Measurements from ENCODE around the gene RNASE13.

DNA sequence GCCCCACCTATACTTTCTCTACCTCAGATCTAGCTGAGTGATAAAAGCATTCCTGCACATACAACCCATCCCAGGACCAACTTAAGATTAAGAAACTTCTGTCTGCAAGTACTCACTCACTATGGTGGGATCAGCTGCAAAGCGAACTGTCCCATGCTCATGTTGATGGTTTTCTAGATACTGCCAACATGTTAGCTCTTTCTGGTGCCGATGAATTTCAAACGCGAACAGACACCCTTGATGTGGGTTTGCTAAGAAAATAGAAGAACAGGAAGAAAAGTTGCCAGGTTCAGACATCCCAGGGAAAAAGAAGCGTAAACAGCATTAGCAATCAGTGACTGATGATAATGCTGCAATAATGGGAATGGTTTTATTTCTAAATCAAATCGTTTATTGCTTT lies 37.0 kb downstream of the RNASE13 start:
- TF ChIP-seq, protein P1, sequence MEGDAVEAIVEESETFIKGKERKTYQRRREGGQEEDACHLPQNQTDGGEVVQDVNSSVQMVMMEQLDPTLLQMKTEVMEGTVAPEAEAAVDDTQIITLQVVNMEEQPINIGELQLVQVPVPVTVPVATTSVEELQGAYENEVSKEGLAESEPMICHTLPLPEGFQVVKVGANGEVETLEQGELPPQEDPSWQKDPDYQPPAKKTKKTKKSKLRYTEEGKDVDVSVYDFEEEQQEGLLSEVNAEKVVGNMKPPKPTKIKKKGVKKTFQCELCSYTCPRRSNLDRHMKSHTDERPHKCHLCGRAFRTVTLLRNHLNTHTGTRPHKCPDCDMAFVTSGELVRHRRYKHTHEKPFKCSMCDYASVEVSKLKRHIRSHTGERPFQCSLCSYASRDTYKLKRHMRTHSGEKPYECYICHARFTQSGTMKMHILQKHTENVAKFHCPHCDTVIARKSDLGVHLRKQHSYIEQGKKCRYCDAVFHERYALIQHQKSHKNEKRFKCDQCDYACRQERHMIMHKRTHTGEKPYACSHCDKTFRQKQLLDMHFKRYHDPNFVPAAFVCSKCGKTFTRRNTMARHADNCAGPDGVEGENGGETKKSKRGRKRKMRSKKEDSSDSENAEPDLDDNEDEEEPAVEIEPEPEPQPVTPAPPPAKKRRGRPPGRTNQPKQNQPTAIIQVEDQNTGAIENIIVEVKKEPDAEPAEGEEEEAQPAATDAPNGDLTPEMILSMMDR (conservative IDR thresholded peaks at IDR 0.05; ENCODE audit: low read length): no peak
- TF ChIP-seq EZH2phosphoT487 (IDR thresholded peaks at IDR 0.05; ENCODE audit: borderline replicate concordance, low read depth, low read length): no peak
